ENCODE measurements around the gene TRAPPC2L.
"Not testable (repeated sequence)": the region's sequence is repeated elsewhere in the genome, so short reads cannot be mapped to it uniquely, and the experiment has no call there.

Gene TRAPPC2L

GRCh38 chr16:88819126-88819525 is 37.8 kb upstream of the TRAPPC2L start:
- DNase-seq: no peak

- no peak for DNase-seq
Observed at GRCh38 chr16:88820385-88821025, 36.4 kb upstream of the TRAPPC2L start.

- no peak for DNase-seq
Observed at GRCh38 chr16:88821168-88821850, 35.6 kb upstream of the TRAPPC2L start.

GRCh38 chr16:88822281-88823040 is 34.5 kb upstream of the TRAPPC2L start:
- no peak for DNase-seq

GRCh38 chr16:88823646-88824045 is 33.3 kb upstream of the TRAPPC2L start:
- DNase-seq: not testable (repeated sequence)

- DNase-seq: no peak
Observed at GRCh38 chr16:88824256-88825077, 32.5 kb upstream of the TRAPPC2L start.

GRCh38 chr16:88825146-88825545 is 31.8 kb upstream of the TRAPPC2L start:
- DNase-seq: no peak

GRCh38 chr16:88826070-88826840 is 30.7 kb upstream of the TRAPPC2L start:
- no peak for DNase-seq

GRCh38 chr16:88827727-88828126 is 29.2 kb upstream of the TRAPPC2L start:
- DNase-seq: no peak

- DNase-seq: no peak
Observed at GRCh38 chr16:88828711-88829110, 28.2 kb upstream of the TRAPPC2L start.

- DNase-seq: no peak
Observed at GRCh38 chr16:88830258-88830657, 26.7 kb upstream of the TRAPPC2L start.

- DNase-seq: no peak
Observed at GRCh38 chr16:88830783-88831182, 26.1 kb upstream of the TRAPPC2L start.

GRCh38 chr16:88831838-88832237 is 25.1 kb upstream of the TRAPPC2L start:
- no peak for DNase-seq

GRCh38 chr16:88833086-88833485 is 23.8 kb upstream of the TRAPPC2L start:
- DNase-seq: no peak

GRCh38 chr16:88834670-88835069 is 22.3 kb upstream of the TRAPPC2L start:
- no peak for DNase-seq

- no peak for DNase-seq
Observed at GRCh38 chr16:88835383-88835782, 21.5 kb upstream of the TRAPPC2L start.

- no peak for DNase-seq
Observed at GRCh38 chr16:88835818-88836217, 21.1 kb upstream of the TRAPPC2L start.

- no peak for DNase-seq
Observed at GRCh38 chr16:88836791-88837190, 20.1 kb upstream of the TRAPPC2L start.

GRCh38 chr16:88837806-88838205 is 19.1 kb upstream of the TRAPPC2L start:
- DNase-seq: no peak

- no peak for DNase-seq
Observed at GRCh38 chr16:88838566-88838965, 18.4 kb upstream of the TRAPPC2L start.

GRCh38 chr16:88839026-88839529 is 17.8 kb upstream of the TRAPPC2L start:
- no peak for DNase-seq
